OCI-LY3 (cell line): ENCODE results near the gene EPHB6.

ENCODE experiments used
- H2AFZ ChIP-seq: fragments of 200-600, 300-600 bp; shearing (Covaris generic); 2 replicates; pipeline ENCODE4 v1.6.0; 2014; ENCODE audit warnings: antibody characterized with exemption, low read depth, low read length
- H3K27ac ChIP-seq: fragments of 200-600, 300-600 bp; sonication (generic); 2 replicates; pipeline ENCODE4 v1.5.1; 2014; ENCODE audit warnings: mild to moderate bottlenecking, low read length, moderate library complexity, mixed read lengths
- H3K27me3 ChIP-seq: fragments of 200-600, 300-600 bp; sonication (generic); 2 replicates; pipeline ENCODE4 v1.6.1; 2014; ENCODE audit warnings: low read depth, low read length, mixed read lengths
- H3K36me3 ChIP-seq: fragments of 200-600, 300-600 bp; sonication (generic); replicated peaks from 2 replicates; pipeline ENCODE3; 2014; ENCODE audit warnings: low read depth, low read length, mixed read lengths
- H3K4me1 ChIP-seq: fragments of 300-600, 200-600 bp; sonication (generic); 2 replicates; pipeline ENCODE4 v1.6.1; 2014; ENCODE audit warnings: low read length, mixed read lengths
- H3K4me2 ChIP-seq: fragments of 200-600, 300-600 bp; sonication (generic); 2 replicates; pipeline ENCODE4 v1.6.1; 2014; ENCODE audit warnings: low read length, mixed read lengths
- H3K4me3 ChIP-seq: fragments of 300-600, 200-600 bp; sonication (generic); 2 replicates; pipeline ENCODE4 v1.5.1; 2014; ENCODE audit warnings: antibody characterized with exemption, mild to moderate bottlenecking, low read length, moderate library complexity
- H3K79me2 ChIP-seq: fragments of 300-600, 200-600 bp; shearing (Covaris generic); 2 replicates; pipeline ENCODE4 v1.6.1; 2014; ENCODE audit warnings: mild to moderate bottlenecking, low read length, mixed read lengths
- H3K9ac ChIP-seq: fragments of 300-600, 200-600 bp; shearing (Covaris generic); 2 replicates; pipeline ENCODE4 v1.6.0; 2014; ENCODE audit warnings: mild to moderate bottlenecking, low read length, moderate library complexity
- H3K9me3 ChIP-seq: fragments of 200-600, 300-600 bp; shearing (Covaris generic); 2 replicates; pipeline ENCODE4 v1.6.1; 2014; ENCODE audit warnings: low read length, mixed read lengths; ENCODE audit not compliant: insufficient read depth
- H4K20me1 ChIP-seq: fragments of 200-600, 300-600 bp; sonication (generic); 2 replicates; pipeline ENCODE4 v1.6.1; 2016; ENCODE audit warnings: low read length, mixed read lengths; ENCODE audit not compliant: insufficient read depth
- CTCF ChIP-seq: fragments of 200-600, 300-600 bp; sonication (generic); IDR thresholded peaks from 2 replicates; pipeline ENCODE4 v1.5.1; 2014; ENCODE audit warnings: antibody characterized with exemption, low read length, low read depth
- EZH2phosphoT487 ChIP-seq: fragments of 200-600 bp; shearing (Covaris generic); IDR thresholded peaks from 2 replicates; pipeline ENCODE4 v1.6.1; 2018; ENCODE audit warnings: antibody characterized with exemption, mixed run types, low read depth

EPHB6 gene

DNA sequence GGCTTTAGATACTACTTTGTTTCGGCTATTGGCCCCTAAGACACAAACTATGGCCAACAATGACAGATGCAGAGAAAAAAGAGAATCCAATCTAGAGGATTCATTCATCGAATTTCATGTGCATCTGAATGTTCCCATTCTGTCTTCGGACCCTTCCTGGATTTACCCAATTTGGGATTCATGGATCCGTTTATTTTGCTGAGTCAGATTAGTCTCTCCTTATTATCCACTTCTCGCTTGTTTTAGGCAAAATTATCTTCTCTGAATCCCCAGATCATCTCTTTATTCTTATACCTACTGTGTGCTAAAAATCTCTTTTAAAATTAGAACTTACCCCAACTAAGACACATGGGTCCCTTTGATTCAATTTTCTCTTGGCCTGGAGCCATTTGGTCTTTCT is 24.2 kb downstream of the EPHB6 start:
- Histone ChIP-seq H4K20me1 (no peaks in the 10 kb centered on the region), H3K4me3 (no peak overlapping the region), H3K4me2 (no peak overlapping the region), H3K4me1 (peaks cover 33% of the 10 kb centered on the region), H3K79me2 (no peaks in the 10 kb centered on the region), H3K9ac (no peak overlapping the region), H3K27ac (no peak overlapping the region), H3K36me3 (no peaks in the 10 kb centered on the region), H3K9me3 (no peaks in the 10 kb centered on the region), H3K27me3 (peaks cover 23% of the 10 kb centered on the region), H2AFZ (no peak overlapping the region)
- TF ChIP-seq CTCF (no peak), EZH2phosphoT487 (no peak)

DNA sequence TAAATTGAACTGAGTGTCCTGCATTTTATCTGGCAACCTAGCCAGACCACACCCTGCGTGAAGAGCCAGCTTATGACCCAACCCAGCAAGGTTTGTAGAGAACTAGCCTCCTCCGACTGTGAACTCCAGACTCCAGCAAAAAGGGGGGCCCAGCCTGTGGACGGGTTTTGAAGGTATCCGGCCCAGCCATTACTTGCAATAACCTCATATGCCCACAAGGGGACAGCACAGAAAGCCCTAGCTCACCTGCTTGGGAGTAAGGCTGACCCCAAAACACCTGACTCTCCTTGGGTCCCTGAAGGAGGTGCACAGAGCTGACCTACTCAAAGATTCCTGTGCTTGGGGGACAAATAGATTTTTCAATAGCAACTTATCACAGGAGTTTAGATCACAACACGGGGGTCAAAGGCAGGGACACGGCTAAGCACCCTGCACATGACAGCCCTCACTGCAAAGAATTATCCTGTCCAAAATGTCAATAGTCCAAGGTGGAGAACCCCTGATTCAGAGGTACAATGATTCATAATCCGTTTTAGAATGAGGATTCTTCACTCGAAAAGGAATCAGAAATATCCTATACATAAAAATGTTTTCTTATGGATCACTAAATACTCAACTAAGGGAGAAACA is 26.1 kb downstream of the EPHB6 start:
- TF ChIP-seq EZH2phosphoT487: no peak
- peak; percentile 87 for TF ChIP-seq CTCF
- Histone ChIP-seq H3K9me3 (no peaks in the 10 kb centered on the region), H3K9ac (no peak overlapping the region), H3K4me1 (peaks cover 40% of the 10 kb centered on the region), H4K20me1 (no peaks in the 10 kb centered on the region), H3K79me2 (no peaks in the 10 kb centered on the region), H2AFZ (peak overlapping the region; percentile 76; the same call in 1 of the 2 replicates), H3K4me3 (no peak overlapping the region), H3K36me3 (no peaks in the 10 kb centered on the region), H3K27me3 (peaks cover 23% of the 10 kb centered on the region), H3K27ac (no peak overlapping the region), H3K4me2 (peak overlapping the region; percentile 49)

DNA sequence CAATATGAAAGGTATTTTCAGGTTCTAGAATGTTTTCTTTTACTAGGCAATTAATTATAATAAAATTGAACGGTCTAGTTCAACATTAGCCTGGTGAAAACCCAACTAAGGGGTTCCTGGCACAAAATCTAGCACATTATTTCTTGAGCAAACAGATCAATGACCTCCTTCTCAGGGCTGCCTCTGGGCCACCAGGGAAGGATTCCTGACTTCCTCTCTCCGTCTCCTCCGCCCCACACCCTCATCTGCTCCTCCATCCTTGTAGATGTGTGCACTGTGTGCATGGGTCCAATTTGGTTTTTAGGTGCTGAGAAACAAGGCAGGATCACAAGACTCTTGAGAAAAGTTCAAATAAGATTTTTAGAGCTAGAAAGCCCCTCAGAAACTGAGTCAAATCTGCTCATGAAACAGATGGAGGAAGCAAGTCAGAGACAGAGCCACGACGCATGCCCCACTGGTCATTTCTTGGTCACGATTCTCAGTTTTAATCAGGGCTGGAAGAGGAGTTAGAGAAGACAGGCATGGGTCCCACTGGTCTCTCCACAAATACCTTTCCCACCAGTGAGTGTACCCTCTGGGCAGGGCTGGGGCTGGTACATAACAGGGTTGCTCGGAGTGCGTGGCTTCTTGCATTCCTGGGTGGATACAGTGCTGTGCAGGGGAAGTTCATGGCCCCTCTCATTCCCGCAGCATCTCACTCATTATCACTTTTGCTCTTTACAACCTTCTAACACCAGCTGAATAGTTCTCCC is 26.9 kb downstream of the EPHB6 start:
- no peak overlapping the region for H3K9ac ChIP-seq
- peaks cover 23% of the 10 kb centered on the region for H3K27me3 ChIP-seq

More for the DNA sequence above, 26.9 kb downstream of the EPHB6 start:
- no peak overlapping the region for H3K27ac ChIP-seq
- H3K4me1 ChIP-seq: peaks cover 40% of the 10 kb centered on the region
- H3K4me2 ChIP-seq: peak overlapping the region; percentile 49
- H3K79me2 ChIP-seq: no peaks in the 10 kb centered on the region
- H2AFZ ChIP-seq: no peak overlapping the region
- H3K36me3 ChIP-seq: no peaks in the 10 kb centered on the region
- 0 out of 2 replicates have a peak overlapping the region, but pooled peaks have one; percentile 19 for H3K4me3 ChIP-seq
- H3K9me3 ChIP-seq: no peaks in the 10 kb centered on the region
- no peaks in the 10 kb centered on the region for H4K20me1 ChIP-seq
- TF ChIP-seq CTCF (no peak), EZH2phosphoT487 (no peak)
